VCaP (cell line): ENCODE results near the gene DAPL1.

ENCODE experiments used
- H3K27ac ChIP-seq: fragments of 450-650 bp; 2 replicates; pipeline ENCODE4 v1.5.1; 2017
- TF ChIP-seq, protein P1 (sequence below): fragments of 450-650 bp; conservative IDR thresholded peaks from 2 replicates; pipeline ENCODE4 v1.5.1; 2017; ENCODE audit warnings: mild to moderate bottlenecking, moderate library complexity

DAPL1 gene

DNA sequence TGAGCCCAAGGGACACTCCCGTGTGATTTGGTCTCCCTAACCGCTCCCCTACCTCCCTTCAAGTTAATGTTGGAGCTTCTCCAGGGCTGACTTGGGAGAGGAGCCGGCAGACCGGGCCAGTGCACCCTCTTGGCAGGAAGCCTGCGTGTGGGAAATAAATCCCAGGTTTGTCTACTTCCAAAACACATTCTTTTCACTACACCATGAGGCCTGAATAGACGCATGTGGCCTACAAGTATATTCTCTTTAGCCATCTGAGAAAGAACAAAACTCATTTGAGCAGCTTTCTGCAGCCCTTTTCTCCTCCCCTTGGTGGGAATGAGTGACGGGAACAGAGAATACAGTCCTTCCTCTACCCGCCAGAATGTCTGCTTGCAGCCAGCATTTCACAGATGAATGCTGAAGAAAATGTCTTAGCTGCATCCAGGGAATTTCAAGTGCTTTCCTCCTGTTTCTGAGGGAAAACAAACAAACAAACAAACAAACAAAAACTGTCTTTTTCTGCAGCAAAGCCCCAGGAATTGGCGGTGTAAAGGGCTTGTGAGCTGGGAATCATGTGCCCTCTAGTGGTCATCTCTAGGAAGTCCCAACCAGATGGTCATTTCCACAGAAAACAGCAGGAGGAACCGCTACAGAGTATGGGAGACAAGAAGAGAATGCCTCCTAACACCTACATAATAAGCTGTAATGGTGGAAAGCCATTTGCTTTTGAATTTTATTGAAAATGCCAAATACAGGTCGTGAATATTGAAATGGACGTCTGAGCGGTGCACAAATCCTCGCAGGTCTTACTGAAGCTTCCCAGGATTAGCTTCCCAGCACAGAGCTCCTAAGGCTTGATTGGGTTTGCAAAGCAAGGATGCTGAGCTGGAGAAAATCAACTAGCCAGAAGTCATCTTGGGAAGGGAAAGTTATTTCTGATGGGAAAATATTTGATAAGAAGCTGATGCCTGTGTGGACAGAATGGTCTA lies 41.2 kb upstream of the DAPL1 start:
- TF ChIP-seq, protein P1, sequence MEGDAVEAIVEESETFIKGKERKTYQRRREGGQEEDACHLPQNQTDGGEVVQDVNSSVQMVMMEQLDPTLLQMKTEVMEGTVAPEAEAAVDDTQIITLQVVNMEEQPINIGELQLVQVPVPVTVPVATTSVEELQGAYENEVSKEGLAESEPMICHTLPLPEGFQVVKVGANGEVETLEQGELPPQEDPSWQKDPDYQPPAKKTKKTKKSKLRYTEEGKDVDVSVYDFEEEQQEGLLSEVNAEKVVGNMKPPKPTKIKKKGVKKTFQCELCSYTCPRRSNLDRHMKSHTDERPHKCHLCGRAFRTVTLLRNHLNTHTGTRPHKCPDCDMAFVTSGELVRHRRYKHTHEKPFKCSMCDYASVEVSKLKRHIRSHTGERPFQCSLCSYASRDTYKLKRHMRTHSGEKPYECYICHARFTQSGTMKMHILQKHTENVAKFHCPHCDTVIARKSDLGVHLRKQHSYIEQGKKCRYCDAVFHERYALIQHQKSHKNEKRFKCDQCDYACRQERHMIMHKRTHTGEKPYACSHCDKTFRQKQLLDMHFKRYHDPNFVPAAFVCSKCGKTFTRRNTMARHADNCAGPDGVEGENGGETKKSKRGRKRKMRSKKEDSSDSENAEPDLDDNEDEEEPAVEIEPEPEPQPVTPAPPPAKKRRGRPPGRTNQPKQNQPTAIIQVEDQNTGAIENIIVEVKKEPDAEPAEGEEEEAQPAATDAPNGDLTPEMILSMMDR: peak; percentile 92
- peak overlapping the region; percentile 46; the same call in 1 of the 2 replicates for H3K27ac ChIP-seq

DNA sequence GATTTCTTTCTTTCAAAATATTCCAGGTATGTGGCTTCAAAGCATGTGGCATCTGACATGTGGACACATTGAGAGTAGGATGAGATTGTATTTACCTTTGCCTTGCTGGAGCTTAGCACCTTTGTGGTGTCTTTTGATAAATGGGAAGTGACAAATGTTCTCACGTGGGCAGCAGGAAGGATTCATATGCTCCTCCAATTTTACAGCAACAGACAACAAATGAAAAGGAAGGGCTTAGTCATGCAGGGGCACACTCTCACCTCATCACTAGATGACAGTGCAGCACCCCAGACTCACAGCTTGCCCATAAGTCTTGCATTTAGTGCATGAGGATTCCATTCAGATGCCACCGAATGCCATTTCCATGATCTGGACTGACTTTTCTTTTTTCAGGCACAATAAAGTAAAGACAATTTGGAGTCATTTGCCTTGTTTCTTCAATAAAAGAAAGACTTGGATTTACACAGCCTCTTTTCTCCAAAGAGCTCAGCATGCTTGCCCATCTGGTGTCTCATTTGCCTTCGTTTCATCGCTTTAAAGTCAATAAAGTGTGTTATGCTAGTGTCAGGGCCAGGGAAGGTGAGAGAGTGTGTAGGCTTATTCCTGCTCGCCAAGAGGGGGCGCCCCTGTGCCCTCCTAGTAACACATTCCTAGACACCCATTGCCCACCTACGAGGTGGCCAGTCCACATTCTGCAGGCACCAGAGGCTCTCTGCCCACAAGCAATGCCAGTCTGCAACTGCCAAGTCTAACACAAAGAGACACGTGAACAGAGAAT lies 39.6 kb upstream of the DAPL1 start:
- H3K27ac ChIP-seq: no peak overlapping the region
- TF ChIP-seq, protein P1: no peak; the same call in 1 of the 2 replicates

DNA sequence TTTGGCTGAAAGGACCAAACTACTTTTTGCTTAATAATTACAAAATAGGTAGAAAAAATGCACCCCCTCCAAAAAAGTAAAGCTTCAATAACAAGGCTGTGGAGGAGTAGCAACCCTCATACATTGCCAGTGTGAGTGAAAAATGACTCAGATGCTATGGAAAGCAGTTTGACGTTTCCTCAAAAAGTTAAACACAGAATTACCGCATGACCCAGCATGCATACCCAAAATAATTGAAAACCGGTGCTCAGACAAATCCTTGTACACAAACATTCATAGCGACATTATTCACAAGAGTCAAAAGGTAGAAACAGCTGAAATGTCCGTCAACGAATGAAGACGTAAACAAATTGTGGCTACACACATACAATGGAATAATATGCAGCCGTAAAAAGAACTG lies 38.8 kb upstream of the DAPL1 start:
- TF ChIP-seq, protein P1: no peak
- no peak overlapping the region for H3K27ac ChIP-seq

DNA sequence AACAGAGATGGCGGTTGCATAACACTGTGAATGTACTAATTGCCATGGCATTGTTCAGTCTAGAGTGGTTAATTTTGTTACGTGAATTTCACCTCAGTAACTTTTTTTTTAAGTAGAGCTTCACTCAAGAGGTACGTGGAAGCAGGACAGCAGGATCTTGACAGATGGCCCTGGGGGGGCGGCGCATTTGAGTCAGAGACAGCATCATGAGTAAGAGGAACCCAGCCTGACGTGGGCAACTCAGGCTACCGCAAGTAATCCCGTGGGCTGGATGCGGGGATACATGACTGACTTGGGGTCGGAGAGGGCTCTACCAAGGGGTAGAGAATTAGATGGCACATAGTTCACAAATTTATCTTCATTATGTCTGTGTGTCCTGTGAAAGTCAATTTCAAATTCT lies 38.1 kb upstream of the DAPL1 start:
- no peak overlapping the region for H3K27ac ChIP-seq
- TF ChIP-seq, protein P1: no peak

DNA sequence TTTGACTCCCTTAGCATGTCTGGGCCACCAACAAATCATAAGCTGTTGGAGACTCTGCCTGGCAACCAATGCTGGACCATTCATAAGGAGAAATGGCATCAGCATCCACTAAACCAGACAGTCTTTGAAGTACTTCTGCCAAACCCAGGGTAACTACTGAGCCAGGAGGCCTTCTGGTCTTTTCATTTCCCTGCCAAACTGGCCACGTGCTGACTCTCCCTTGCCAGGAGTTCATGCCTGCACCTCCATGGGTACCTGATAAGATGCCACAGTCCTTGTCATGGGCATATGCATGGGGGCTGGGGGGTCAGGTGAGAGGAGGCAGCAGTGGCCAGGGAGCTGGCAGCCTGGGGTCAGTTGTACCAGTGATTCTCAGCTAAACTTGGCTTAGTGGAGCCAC lies 34.2 kb upstream of the DAPL1 start:
- TF ChIP-seq, protein P1: no peak
- no peak overlapping the region for H3K27ac ChIP-seq

DNA sequence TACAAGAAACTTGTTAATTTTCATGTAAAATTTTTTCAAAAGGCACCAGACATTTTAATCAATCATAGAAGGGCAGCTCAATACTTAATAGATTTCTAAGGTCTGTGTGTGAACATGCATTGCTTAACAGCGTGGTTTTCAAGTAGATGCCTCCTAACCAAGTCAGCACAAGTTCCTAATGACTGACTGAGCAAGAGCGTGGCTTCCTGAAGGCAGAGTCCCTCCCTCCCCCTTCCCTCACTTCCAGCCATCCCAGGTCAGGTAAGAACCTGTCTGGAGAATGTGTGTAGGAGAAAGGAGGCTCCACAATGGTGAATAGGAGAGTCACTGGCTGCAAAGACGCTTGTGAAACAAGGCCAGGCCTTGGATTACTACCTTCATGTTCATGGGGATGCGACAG lies 33.5 kb upstream of the DAPL1 start:
- H3K27ac ChIP-seq: no peak overlapping the region

More for the DNA sequence above, 33.5 kb upstream of the DAPL1 start:
- TF ChIP-seq, protein P1: no peak
